Activated CD8-positive, alpha-beta memory T cell treated with anti-CD3 and anti-CD28 coated beads for 24 hours (primary cell): Measurements from ENCODE around the gene MMP21.

Source experiments
- DNase-seq: peaks from one replicate; pipeline ENCODE4 v3.0.0-alpha.2; 2020

Gene MMP21

GRCh38 chr10:125775491-125776106 is at the start of gene MMP21:
Gene MMP21, minus strand, starts transcription at chr10:125775821. Its CDS starts 0 bp downstream, at chr10:125775821.
- no peak for DNase-seq

DNA sequence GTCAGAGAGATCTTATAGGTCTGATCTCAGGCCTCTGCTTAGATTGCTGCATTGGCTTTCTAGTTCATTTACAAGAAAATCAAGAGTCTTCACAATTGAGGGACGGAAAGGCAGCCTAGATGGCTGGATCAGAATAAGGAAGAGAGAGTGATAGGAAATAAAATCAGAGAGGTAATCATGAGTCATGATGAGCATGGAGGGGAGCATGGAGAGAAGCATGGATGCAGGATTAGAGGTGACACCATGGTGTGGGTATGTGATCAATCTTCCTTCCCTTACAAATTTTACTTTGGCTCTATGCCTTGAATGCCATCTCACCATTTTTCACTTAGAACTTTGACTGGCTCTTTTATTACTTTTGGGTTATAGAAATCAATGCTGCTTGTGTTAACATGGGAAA is 49.1 kb upstream of the MMP21 start:
- DNase-seq, result no peak

DNA sequence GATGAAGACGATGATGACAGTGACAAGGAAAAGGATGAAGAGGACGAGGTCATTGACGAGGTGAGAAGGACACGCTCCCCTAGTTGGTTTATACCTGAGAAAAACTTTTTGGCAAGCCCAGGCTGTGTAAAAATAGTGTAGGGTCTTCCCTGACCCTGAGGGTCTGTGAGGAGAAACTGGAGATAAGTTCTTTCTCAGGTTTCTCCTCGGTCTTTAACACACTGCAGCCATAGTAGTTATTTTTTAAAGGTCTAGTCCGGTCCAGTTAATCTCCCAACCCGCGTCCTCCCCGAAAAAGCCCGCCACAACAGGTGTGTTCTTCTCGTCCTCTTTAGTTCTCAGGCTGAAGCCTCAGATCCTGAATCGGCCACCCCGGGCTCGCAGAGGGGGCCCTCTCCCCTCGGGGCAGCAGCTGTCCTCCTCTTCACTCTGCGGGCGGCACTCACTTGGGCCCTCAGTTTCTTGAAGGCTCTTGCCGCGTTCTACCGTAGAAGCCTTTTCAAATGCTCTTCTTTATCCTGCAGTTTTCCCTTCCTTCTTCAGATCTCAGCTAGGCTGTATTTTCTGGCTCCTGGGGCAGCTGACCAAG is 48.1 kb upstream of the MMP21 start:
- DNase-seq, result peak; percentile 64

GRCh38 chr10:125822878-125823662 is 47.4 kb upstream of the MMP21 start, which contains the start of the genes BCCIP and UROS:
Gene BCCIP, plus strand, starts transcription at chr10:125823546. Its CDS starts 12 bp downstream, at chr10:125823558.
Gene UROS, minus strand, starts transcription at chr10:125823258. Its CDS starts 6,759 bp downstream, at chr10:125816499.
- DNase-seq, result peak; percentile 96

- no peak for DNase-seq
These were observed 45.1 kb upstream of the MMP21 start for GRCh38 chr10:125820701-125821100.

GRCh38 chr10:125817337-125817946 is 41.8 kb upstream of the MMP21 start:
- no peak for DNase-seq

DNA sequence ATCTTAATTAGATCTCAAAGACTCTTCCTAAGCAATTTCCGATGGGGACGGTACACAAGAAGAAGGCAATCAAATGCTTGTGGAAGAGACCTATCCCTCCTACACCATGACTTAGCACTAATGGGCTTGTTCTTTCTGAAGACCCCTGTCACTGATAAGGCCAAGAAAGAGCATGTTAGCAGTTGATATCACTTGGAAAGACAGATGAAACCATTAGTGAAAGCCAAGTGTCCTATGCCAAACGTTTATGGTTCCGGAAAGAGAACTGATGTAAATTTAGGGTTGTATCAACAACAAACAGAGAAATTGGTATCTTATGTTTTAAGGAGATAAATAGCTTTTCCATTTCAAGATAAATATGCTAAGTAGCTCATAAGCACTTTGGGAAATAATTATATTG is 40.9 kb upstream of the MMP21 start:
- no peak for DNase-seq

DNA sequence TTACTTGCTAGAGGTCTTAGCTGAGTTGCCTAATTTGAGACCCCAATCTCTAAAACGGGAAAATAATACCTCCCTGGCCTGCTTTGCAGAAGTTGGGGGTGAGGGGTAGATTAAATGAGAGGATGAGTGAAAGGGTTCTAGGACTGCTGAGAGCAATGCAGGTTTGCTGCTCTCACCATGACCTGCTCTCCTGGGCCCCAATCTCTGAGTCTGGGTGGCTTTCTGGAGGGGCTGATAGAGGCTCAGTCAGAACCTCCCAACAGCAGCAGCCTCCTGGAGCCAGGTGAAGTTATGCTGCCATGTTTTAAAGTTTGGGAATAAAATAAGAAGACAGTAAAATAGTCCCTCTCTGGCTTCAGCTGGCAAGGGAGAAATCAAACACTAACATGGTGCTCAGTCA is 40.1 kb upstream of the MMP21 start:
- no peak for DNase-seq

GRCh38 chr10:125812128-125812750 is 36.6 kb upstream of the MMP21 start:
- DNase-seq, result no peak

DNA sequence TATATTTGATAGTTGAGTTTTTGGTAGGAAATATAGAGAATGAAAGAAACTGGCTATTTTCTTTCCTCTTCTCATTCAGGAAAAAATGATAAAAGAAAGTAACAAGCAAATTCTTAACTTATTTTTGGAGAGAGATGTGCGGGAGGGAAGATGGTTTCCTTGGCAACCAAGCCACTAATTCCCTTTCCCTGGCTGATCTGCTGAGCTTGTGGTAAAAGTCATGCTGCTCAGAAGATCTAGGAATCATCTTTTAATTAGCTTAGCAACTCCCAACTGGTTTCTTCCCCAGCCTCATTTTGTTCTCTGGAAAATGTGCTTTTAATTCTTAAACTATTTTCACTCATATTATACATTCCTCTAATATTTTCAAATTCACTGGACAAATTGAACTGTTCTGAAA is 35.6 kb upstream of the MMP21 start:
- no peak for DNase-seq

DNA sequence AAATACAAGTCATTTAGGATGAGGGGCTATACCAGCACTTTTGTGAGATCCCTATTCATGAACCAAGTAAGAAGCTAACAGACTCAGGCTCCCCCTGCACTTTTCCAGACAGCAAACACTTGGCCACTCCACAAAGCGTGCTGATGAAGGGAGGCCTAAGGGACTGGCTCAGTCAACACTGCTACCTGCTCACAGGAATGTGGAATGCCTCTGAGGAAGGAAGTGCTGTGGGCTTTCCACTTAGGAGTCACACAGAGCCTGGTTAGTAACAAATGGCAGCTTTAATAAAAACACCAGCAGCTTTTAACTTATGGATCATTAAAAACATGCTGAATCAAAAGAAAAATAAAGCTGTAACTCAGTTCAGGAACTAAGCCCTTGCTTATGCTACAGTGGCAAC is 32.4 kb upstream of the MMP21 start:
- no peak for DNase-seq

DNA sequence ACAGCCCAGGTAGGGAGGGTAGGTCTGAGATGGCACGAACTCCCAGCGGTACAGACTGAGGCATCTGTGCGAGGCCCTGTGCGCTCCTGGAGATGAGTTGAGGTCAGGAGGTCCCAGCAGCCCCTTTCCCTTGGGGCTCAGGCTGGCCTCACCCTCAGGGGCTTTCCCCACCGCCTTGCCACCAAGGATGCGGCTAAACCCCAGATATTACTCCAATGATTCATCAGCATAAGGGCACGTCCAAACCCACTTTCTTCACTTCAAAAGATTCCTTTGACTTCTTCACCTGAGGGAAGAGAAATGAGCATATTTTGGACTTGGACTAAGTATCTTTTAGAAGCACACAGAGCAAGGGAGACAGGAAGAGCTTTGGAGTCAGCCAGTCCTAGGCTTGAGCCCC is 27.1 kb upstream of the MMP21 start:
- DNase-seq, result no peak

GRCh38 chr10:125802131-125802530 is 26.5 kb upstream of the MMP21 start:
- DNase-seq, result no peak

GRCh38 chr10:125801574-125801973 is 26.0 kb upstream of the MMP21 start:
- DNase-seq, result no peak

DNA sequence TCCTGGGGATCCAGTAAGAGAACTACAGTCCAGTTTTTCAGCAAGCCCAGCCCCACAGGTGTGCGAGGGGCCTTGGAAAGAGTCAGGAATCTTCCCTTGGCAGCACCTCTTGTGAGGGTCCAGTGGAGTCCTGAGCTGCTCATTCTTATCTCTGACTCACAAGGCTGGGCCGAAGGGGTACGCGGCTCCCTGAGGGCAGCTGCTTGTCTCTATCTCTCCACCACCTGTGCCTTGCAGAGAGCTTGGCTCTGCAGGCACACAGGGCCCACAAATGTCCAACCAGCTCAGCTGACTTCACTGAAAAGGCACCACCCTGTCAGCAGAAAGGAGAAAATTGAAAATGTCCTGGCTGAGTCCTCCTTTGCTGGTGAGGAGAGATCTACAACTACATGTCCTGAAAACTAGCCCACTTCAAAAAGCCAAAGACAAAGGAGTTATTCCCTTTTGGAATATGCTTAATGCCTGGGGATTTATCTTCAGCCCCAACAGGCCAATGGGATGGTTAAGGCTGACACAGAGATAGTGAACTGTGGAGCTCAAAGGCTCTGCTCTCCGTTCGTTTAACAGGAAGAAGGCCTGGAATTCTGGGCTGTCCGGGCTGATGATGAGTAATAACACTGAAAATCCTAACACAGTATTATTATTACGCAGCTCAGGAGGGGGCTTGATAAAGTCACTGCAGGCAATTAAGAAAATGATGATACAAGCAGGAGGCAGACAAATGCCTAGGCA is 24.0 kb upstream of the MMP21 start:
- no peak for DNase-seq

GRCh38 chr10:125797994-125798662 is 22.5 kb upstream of the MMP21 start:
- DNase-seq, result no peak

DNA sequence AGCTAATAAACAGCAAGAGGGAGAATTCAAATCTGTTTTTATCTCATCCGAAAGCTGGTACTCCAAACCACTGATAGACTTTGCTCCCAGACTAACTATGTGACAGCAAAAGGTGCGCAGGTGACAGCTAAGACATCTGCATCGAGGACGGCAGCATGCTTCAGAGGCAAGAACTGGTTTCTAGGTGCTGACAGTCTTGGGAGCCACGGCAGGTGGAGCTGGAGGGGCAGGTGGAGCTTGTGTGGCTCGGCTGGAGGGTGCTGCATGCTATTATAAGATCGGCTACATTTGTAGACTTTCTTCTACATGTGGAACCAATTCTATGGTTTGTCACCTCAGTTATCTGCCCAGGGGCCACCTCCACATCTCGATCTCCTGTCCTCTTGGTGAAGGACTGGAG is 21.8 kb upstream of the MMP21 start:
- no peak for DNase-seq

GRCh38 chr10:125795637-125796190 is 20.1 kb upstream of the MMP21 start:
- DNase-seq, result no peak

DNA sequence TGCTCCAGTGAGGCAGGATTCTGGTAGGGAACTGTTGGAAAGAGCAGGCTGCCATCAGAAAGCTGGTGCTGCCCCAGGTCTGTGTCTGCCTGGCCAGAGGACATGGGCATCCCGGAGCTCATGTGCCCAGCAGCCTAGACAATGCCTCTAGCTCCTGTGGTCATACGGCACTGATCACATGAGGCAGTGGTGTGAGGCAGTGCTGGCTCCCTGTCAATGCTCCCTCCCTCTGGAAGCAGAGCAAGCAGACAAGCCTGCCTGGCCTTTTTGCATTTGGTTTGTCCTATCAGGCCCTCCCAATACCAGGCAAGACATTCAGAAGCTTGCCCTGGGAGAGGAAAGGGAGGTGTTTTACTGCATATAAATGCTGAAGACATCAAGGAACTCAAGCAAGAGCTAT is 19.5 kb upstream of the MMP21 start:
- DNase-seq, result no peak

GRCh38 chr10:125792342-125793300 is 17.0 kb upstream of the MMP21 start:
- no peak for DNase-seq
